HG03064 (cell line): ENCODE results near the gene HNF1A.

ENCODE experiments used
- ATAC-seq: cut with Tn5 transposase; IDR thresholded peaks from one replicate; pipeline ENCODE4 v1.9.1; 2021; ENCODE audit warnings: low read depth; ENCODE audit not compliant: unreplicated experiment

HNF1A gene

GRCh38 chr12:121008347-121009098 lies 30.2 kb downstream of the HNF1A start:
- no peak for ATAC-seq

- ATAC-seq = no peak
Observed at GRCh38 chr12:121009741-121010140, 31.4 kb downstream of the HNF1A start.

GRCh38 chr12:121010860-121011259 lies 32.5 kb downstream of the HNF1A start:
- no peak for ATAC-seq

- ATAC-seq = no peak
Observed at GRCh38 chr12:121011820-121012219, 33.5 kb downstream of the HNF1A start.

GRCh38 chr12:121013715-121014114 lies 35.4 kb downstream of the HNF1A start:
- no peak for ATAC-seq

- peak; percentile 90 for ATAC-seq
Observed at GRCh38 chr12:121015825-121016766, 37.8 kb downstream of the HNF1A start, which contains the start of gene C12orf43. TSS of gene C12orf43 (minus strand) at chr12:121016487. CDS start at chr12:121016474, 13 bp downstream.

- no peak for ATAC-seq
Observed at GRCh38 chr12:121017966-121018491, 39.7 kb downstream of the HNF1A start.

GRCh38 chr12:121018860-121019617 lies 40.7 kb downstream of the HNF1A start:
- ATAC-seq = no peak

- ATAC-seq = no peak
Observed at GRCh38 chr12:121021754-121022153, 43.4 kb downstream of the HNF1A start.

- no peak for ATAC-seq
Observed at GRCh38 chr12:121022713-121023112, 44.4 kb downstream of the HNF1A start.

GRCh38 chr12:121023799-121024198 lies 45.5 kb downstream of the HNF1A start:
- no peak for ATAC-seq

- no peak for ATAC-seq
Observed at GRCh38 chr12:121025442-121026226, 47.3 kb downstream of the HNF1A start.

GRCh38 chr12:121026274-121027045 lies 48.1 kb downstream of the HNF1A start:
- no peak for ATAC-seq

GRCh38 chr12:121030576-121031212 lies 52.4 kb downstream of the HNF1A start:
- no peak for ATAC-seq

- no peak for ATAC-seq
Observed at GRCh38 chr12:121033625-121034349, 55.4 kb downstream of the HNF1A start.

- no peak for ATAC-seq
Observed at GRCh38 chr12:121034616-121035305, 56.4 kb downstream of the HNF1A start.

GRCh38 chr12:121036810-121037326 lies 58.5 kb downstream of the HNF1A start:
- no peak for ATAC-seq
